HG02759 (cell line): ENCODE results near the gene POLR2E.
"Not testable (repeated sequence)": the region's sequence is repeated elsewhere in the genome, so short reads cannot be mapped to it uniquely, and the experiment has no call there.

ENCODE experiments used
- ATAC-seq: cut with Tn5 transposase; IDR thresholded peaks from one replicate; pipeline ENCODE4 v1.9.1; 2021; ENCODE audit warnings: mild to moderate bottlenecking, moderate library complexity; ENCODE audit not compliant: unreplicated experiment

Gene POLR2E

GRCh38 chr19:1126984-1127760 is 32.0 kb upstream of the POLR2E start:
- no peak for ATAC-seq

DNA sequence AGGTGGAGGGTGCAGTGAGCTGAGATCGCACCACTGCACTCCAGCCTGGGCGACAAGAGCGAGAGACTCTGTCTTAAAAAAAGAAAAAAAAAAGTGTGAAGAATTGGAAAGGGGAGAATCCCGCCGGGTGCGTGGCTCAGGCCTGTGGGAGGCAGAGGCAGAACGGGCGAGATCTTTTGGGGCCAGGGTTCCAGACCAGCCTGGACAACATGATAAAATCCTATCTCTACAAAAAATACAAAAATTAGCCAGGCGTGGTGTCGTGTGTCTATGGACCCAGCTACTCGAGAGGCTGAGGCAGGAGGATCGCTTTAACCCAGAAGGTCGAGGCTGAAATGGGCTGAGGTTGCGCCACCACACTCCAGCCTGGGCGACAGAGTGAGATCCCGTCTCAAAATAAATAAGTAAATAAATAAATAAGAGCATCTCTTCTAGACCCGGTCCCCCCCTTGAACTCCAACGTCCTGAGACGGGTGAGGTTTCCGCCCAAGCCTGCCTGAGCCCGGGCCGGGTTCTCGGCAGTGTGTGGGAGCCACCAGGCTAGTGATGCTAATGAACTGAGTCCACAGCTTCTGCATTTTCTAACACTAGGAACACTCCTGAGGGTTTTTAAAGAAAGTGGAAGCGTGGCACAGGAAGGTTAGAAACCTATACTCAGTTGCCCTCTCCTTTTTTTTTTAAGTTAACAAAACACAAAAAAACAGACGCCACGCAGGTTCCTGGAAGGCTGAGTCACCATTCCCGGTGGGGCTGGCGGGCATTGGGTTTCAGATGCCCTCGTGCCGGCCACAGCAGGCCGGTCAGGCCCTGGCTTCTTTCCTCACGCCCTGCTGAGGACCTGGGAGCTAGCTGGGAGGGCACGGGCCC is 30.7 kb upstream of the POLR2E start:
- no peak for ATAC-seq

DNA sequence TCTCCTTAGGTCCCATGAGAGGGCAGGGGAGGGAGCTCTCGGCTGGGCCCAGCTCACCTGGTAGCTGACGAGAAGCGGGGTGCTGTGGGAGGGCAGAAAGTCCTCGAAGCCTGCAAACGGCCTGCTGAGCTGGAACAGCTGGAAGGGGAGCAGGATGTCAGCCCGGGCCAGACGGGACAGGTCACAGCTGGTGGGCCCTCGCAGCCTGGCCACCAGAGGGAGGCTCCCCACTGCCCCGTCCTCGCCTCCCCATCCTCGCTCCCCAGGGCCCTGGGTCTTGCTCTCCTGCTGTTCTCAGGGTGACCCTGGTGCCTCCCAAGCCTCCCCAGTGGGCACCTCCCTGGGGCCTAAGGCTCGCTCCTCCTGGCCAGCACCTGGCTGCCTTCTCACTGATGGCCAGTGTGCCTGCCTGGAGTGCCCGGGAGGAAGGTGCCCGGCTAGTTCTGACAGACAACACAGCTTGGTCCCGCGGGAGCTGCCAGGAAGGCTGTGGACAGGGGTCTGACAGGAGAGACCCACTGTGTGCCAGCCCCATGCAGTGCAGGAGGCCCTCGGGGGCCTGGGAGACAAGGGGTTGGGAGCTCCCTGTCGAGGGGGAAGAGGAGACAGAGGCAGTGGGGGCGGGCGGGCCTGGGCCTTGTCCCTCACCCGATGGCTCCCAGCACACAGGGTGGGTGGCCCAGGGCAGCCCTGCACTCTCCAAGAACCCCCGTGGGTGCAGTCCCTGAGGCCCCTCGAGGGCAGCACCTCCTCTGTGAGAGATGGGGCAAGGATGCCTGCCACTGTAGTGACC is 28.9 kb upstream of the POLR2E start:
- no peak for ATAC-seq

DNA sequence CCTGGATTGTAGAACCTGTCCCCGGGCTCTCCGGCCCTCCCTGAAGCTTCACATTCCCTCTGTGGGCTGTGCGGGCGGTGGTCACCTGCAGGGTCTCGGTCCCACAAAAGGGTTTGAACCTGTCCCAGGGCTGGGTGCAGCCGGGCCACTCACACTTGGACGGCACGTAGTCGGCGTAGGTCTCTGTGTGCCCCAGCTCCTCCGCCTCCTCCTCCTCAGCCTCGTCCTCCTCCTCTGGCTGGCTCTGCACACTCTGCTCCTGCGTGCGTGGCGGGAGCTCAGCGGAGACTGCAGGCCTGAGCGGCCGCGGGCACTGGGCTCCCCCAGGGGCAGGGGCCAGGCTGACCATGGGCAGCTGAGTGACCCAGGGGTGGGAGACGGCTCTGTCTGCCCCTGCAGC is 28.2 kb upstream of the POLR2E start:
- no peak for ATAC-seq

DNA sequence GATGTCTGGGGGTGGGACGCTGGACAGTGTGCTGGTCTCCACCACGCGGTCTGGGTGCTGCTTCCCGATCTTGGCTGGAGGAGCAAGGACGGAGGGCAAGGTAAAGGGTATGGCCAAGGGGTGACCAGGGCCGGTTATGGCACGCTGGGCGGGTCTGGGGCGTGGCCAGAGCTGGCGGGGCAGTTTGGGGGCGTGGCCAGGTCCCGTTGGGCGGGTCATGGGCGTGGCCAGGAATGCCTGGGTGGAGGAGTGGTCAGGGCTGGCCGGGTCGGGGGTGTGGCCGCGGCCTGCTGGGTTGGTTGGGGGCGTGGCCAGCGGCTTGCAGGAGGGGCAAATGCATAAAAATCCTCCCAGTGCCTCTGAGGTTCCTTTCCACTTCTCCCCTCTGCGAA is 27.8 kb upstream of the POLR2E start:
- ATAC-seq, result no peak

DNA sequence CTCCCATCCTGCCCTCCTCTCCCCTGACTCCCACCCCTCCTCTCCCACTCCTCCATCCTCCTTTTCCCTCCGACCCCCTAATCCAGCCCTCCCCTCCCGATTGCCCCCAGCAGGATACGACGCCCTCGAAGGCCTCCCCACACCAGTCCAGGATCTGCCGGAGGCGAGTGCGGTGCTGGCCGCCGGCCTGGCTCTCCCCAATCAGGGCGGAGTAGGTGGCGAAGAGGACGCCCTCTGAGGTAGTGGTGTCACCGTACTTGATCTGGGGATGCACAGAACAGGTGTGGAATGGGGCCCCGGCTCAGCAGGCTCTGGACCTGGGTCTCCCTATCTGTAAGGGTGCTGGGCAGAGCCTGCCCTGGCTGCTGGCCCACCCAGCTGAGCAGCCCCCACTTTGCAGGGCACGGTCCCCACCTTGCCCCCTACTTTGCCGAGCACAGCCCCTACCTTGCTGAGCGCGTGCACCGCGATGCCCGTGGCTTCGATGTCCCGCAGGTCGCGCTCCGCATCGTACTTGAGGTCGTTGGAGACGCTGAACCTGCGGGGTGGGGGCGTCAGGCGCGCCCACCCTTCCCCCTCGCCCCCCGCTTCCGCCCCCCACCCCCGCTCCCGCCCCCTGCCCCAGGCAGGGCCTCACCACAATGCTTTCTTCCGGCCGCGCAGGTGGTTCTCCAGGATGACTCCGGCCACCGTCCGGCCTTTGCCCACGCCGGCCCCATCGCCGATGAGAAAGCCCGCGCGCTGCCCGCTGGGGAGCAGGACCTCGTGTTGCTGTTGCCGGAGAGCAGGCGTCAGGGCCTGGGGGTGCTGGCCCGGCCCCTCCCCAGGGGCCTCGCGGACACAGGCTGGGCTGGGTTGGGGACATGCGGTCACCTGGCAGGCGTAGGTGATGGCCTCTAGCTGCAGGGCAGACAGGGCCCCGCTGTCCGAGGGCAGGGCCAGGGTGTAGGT is 27.1 kb upstream of the POLR2E start:
- ATAC-seq, result no peak

DNA sequence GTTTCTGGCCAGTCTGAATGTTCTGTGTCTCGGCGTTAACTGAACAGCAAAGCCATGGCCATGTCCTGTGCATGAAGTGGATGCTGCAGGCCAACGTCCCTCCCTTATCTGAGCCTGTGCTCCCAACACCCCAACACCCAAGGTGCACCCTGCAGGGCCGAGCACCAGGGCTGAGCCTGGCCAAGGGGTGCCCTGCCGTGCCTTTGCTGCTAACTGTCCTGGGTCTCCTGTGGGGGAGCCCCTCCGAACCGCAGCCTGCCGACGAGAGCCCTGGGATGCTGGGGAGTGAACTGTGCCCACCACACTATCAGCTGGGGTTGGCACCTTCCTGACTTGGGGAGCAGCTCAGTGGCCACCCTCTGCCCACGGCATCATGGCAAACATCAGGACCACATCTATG is 26.2 kb upstream of the POLR2E start:
- no peak for ATAC-seq

DNA sequence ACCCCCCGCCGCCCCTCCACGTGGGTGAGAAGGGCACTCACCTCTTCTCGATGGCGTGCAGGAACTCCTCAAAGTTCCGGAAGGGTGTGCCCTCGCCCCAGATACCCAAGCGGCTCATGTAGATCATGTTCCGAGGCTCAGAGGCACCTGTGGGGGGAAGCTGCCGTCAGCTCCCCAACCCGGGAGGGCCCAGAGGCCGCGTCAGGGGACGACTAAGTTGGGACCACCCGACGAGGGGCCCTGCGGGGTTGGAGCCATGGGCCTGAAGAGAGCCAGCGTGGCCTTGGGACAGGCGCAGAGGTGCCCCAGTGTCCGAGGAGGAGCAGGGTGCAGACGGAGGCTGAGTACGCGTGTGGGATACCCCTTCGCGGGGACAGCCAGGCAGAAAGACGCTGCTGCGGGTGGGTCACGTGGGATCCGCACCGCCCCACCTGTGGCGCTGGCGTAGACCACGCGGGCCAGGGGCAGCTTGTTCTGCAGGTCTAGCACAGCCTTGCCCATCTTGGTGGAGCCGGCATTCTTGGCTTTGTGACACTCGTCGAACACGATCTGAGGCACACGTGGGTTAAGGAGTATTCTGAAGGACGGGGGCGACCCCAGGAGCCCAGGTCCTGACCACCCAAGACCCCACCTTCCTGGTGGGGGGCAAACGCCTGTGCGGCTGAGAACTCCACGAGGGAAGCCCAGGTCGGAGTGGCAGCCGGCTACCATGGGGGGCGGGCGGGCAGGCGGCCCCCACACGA is 24.5 kb upstream of the POLR2E start:
- ATAC-seq, result no peak

- ATAC-seq, result no peak
These were observed 23.8 kb upstream of the POLR2E start for GRCh38 chr19:1118999-1119398.

GRCh38 chr19:1117654-1118053 is 22.5 kb upstream of the POLR2E start:
- no peak for ATAC-seq

DNA sequence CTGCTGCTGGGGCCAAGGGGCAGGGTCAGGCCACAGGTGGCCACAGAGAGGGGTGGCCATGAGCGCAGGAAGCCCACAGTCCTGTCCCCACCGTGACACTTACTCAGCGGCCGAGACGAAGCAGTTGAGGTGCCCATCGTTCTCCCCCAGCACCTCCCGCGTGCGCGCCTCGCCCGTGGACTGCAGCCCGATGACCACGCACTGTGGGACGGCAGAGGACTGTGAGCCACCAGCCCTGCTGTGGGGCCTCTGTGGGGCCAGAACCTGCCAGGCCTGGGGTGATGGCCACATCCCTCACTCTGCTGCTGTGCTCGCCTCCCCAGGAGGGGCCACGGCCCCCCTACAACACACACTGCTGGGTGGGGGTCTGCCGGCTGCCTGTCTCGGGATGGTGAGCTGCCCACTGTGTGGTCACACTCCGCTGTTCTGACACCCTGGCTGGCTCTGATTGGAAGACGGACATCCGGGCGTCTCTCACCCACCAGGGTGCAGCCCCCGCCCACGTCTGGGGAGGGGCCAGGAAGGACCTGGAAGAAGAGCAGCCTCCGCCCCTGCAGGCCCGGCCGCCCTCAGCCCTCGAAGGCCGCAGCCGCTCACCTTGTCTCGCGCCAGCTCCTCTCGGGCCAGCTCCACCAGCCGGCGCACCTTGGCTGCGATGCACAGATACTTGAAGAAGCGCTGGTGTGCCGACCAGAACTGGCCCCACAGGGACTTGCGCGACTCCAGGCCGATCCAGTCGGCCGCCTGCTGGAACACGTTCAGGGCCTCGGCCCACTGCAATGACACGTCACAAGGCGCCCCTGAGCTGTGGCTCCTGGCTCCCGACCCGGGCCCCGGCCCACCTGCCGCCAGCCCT is 21.8 kb upstream of the POLR2E start:
- no peak for ATAC-seq

- ATAC-seq, result no peak
These were observed 20.7 kb upstream of the POLR2E start for GRCh38 chr19:1115646-1116420.

DNA sequence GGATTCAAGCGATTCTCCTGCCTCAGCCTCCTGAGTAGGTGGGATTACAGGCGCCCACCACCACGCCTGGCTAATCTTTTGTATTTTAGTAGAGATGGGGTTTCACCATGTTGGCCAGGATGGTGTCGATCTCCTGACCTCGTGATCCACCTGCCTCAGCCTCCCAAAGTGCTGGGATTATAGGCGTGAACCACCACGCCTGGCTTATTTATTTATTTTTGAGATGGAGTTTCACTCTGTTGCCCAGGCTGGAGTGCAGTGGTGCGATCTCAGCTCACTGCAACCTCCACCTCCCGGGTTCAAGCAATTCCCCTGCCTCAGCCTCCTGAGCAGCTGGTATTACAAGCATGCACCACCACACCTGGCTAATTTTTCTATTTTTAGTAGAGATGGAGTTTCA is 19.6 kb upstream of the POLR2E start:
- ATAC-seq, result not testable (repeated sequence)

GRCh38 chr19:1113986-1114483 is 18.9 kb upstream of the POLR2E start:
- ATAC-seq, result no peak

- peak; percentile 58 for ATAC-seq
These were observed 18.1 kb upstream of the POLR2E start for GRCh38 chr19:1113030-1113985.

DNA sequence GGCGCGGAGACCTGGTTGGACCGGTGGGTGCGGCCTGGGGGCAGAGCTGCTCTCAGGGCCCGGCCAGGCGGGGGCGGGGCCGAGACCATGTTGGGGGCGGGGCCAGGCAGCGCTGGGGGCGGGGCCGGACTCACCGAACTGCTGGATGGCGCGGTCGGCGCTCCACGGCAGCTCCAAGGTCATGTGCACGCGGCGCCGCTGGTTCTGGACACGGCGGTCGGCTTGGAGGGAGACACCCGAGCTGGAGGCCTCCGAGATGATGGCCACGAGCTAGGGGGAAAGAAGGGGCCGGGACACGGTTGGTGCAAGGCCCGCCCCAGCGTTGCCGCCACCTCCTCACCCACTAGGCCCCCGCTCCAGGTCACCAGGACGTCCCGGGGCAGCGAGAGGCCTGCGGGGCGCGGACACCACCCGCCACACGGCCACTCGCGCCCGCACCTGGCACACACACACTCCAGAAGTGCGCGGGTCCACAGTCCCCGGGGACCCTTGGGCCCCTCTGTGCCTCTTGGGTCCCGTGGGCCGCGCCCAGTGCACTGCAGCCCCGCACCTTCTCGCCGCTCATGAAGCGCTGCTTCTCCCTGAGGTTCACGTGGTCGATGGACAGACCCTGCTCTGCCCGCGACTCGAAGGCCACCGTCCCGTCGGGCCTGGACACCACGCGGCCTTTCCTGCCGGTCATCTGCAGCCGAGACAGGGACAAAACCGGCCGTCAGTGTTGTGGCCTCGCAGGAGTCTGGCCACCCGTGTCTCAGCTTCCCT is 17.3 kb upstream of the POLR2E start:
- no peak for ATAC-seq
